Endodermal cell (in vitro differentiated cells): Measurements from ENCODE around the gene TUT7. TPM values are rescaled to one million over a fixed set of nuclear protein-coding genes. Genes with fewer than 3 reads are reported as not detected.
A peak's percentile ranks its signal among the peaks of the same experiment; 100 is the strongest.

Experiments
- DNase-seq: peaks from one replicate; pipeline ENCODE4 v3.0.0-alpha.2; 2017
- H3K27ac ChIP-seq: 2 replicates; pipeline ENCODE4 v1.5.1; 2013; ENCODE audit warnings: mild to moderate bottlenecking, low read depth, low read length, moderate library complexity
- H3K27me3 ChIP-seq: 2 replicates; pipeline ENCODE4 v1.6.1; 2013; ENCODE audit warnings: mild to moderate bottlenecking, low read length, moderate library complexity; ENCODE audit not compliant: insufficient read depth, control insufficient read depth, poor library complexity, severe bottlenecking
- H3K36me3 ChIP-seq: 2 replicates; pipeline ENCODE4 v1.7.0; 2013; ENCODE audit warnings: mild to moderate bottlenecking, low read length, moderate library complexity; ENCODE audit not compliant: control insufficient read depth, insufficient read depth
- H3K4me1 ChIP-seq: one replicate; pipeline ENCODE4 v1.7.0; 2013; ENCODE audit warnings: low read length; ENCODE audit not compliant: control insufficient read depth, insufficient read depth
- H3K4me3 ChIP-seq: 2 replicates; pipeline ENCODE4 v1.5.1; 2013; ENCODE audit warnings: mild to moderate bottlenecking, low read length, moderate library complexity
- H3K9ac ChIP-seq: 2 replicates; pipeline ENCODE4 v1.6.1; 2013; ENCODE audit warnings: mild to moderate bottlenecking, low read length, moderate library complexity; ENCODE audit not compliant: poor library complexity, severe bottlenecking; ENCODE audit errors: extremely low read depth
- H3K9me3 ChIP-seq: 2 replicates; pipeline ENCODE4 v1.6.1; 2013; ENCODE audit warnings: mild to moderate bottlenecking, low read length, moderate library complexity; ENCODE audit not compliant: control insufficient read depth
- H3K27ac Mint-ChIP-seq: 2 replicates; pipeline ENCODE4 v1.8.0; 2020; ENCODE audit warnings: mixed read lengths
- H3K27me3 Mint-ChIP-seq: 2 replicates; pipeline ENCODE4 v1.8.0; 2021; ENCODE audit warnings: mild to moderate bottlenecking, mixed read lengths; ENCODE audit not compliant: insufficient read depth
- H3K36me3 Mint-ChIP-seq: 2 replicates; pipeline ENCODE4 v1.8.0; 2020; ENCODE audit warnings: low read depth, mixed read lengths
- H3K4me1 Mint-ChIP-seq: 2 replicates; pipeline ENCODE4 v1.8.0; 2020; ENCODE audit warnings: mixed read lengths
- H3K4me3 Mint-ChIP-seq: 2 replicates; pipeline ENCODE4 v1.8.0; 2020; ENCODE audit warnings: mild to moderate bottlenecking, moderate library complexity, mixed read lengths
- H3K9me3 Mint-ChIP-seq: 2 replicates; pipeline ENCODE4 v1.8.0; 2020; ENCODE audit warnings: mild to moderate bottlenecking, mixed read lengths
- WGBS, 2 experiments: methylation state at CpG; one replicate each; pipeline versions ENCODE4 v1.1.5 to v1.1.7; 2013; ENCODE audit warnings: missing lambda C conversion rate in 2 of 2, mixed read lengths in 1 of 2; ENCODE audit not compliant: insufficient coverage in 1 of 2, insufficient read length in 1 of 2; 5-methylcytosine and 5-hydroxymethylcytosine counted together
- total RNA-seq, 2 donors: library from RNA; stranded (reverse); fragmentation: NEBNext Ultra II Directional in 1 of 2; extraction: Animal tissue kit (Norgen Biotek cat#: 25700) in 1 of 2; gene quantifications; 2 replicates in 1 of 2; 3 replicates in 1 of 2; pipeline ENCODE4 v1.2.1, GENCODE V29; 2021
- TF ChIP-seq, protein P1 (sequence below): fragments of 200-600 bp; sonication (generic); conservative IDR thresholded peaks from 2 replicates; pipeline ENCODE4 v1.5.0; 2021; ENCODE audit warnings: antibody characterized with exemption, mild to moderate bottlenecking

Gene TUT7
- total RNA-seq, 2 donors from 2014 or later: 25.8 to 38.3 TPM

DNA sequence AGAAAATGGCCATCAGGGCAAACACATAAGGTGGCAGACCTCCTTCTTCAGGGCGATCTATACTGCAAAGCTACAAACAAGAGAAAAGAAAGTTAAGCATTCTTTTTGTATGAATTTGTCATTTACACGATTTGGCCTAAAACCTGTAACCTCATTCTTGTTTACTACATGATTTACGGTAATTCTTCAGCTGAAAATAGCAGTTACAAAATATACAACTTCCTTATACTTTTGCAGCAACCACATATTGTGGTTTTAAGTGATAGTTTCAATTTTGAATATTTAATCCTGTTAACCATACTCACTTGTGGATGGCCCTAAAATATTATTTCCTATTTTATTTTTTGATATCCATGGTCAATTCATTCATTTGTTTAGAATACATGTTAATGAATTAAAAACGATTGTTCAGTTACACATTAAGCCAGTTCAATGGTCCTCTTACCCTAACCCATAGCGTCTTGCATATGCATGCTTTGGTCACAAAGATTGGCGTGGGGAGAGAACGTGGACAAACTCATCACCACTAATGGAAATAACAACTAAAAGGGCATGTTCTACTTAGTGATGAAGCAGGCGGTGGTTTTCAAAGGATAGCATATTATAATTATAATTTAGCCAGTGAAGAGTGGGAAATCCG, 16.6 kb downstream of the TUT7 start:
- Histone ChIP-seq H3K4me3 (no peak overlapping the region), H3K9ac (no peak overlapping the region), H3K36me3 (peaks cover 97% of the 10 kb centered on the region), H3K9me3 (peaks cover 2% of the 10 kb centered on the region), H3K27me3 (no peaks in the 10 kb centered on the region), H3K4me1 (no peaks in the 10 kb centered on the region), H3K27ac (no peak overlapping the region)
- no peaks in the 10 kb centered on the region for H3K4me1 Mint-ChIP-seq
- peaks cover 90% of the 10 kb centered on the region for H3K36me3 Mint-ChIP-seq
- no peak overlapping the region for H3K4me3 Mint-ChIP-seq
- TF ChIP-seq, protein P1, sequence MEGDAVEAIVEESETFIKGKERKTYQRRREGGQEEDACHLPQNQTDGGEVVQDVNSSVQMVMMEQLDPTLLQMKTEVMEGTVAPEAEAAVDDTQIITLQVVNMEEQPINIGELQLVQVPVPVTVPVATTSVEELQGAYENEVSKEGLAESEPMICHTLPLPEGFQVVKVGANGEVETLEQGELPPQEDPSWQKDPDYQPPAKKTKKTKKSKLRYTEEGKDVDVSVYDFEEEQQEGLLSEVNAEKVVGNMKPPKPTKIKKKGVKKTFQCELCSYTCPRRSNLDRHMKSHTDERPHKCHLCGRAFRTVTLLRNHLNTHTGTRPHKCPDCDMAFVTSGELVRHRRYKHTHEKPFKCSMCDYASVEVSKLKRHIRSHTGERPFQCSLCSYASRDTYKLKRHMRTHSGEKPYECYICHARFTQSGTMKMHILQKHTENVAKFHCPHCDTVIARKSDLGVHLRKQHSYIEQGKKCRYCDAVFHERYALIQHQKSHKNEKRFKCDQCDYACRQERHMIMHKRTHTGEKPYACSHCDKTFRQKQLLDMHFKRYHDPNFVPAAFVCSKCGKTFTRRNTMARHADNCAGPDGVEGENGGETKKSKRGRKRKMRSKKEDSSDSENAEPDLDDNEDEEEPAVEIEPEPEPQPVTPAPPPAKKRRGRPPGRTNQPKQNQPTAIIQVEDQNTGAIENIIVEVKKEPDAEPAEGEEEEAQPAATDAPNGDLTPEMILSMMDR: no peak
- no peak overlapping the region for H3K27ac Mint-ChIP-seq
- peaks cover 2% of the 10 kb centered on the region for H3K9me3 Mint-ChIP-seq
- no peaks in the 10 kb centered on the region for H3K27me3 Mint-ChIP-seq
- WGBS, 2 experiments: 95 to 100% methylated on average over 3 to 9 of the region's 9 CpGs
- DNase-seq: no peak

GRCh38 chr9:86336058-86336457, 18.2 kb downstream of the TUT7 start:
- Histone ChIP-seq H3K36me3 (peaks cover 90% of the 10 kb centered on the region), H3K27me3 (no peaks in the 10 kb centered on the region), H3K27ac (no peak overlapping the region), H3K4me1 (no peaks in the 10 kb centered on the region), H3K9me3 (peaks cover 4% of the 10 kb centered on the region), H3K9ac (no peak overlapping the region), H3K4me3 (no peak overlapping the region)
- WGBS, 2 experiments: 88% methylated on average over 1 of the region's 1 CpG; no CpG with 5 or more reads in 1 of the 2 experiments
- H3K27ac Mint-ChIP-seq: no peak overlapping the region
- no peaks in the 10 kb centered on the region for H3K4me1 Mint-ChIP-seq
- DNase-seq: no peak
- H3K4me3 Mint-ChIP-seq: no peak overlapping the region
- peaks cover 90% of the 10 kb centered on the region for H3K36me3 Mint-ChIP-seq
- peaks cover 7% of the 10 kb centered on the region for H3K9me3 Mint-ChIP-seq
- TF ChIP-seq, protein P1: no peak
- H3K27me3 Mint-ChIP-seq: no peaks in the 10 kb centered on the region

GRCh38 chr9:86333651-86334050, 20.6 kb downstream of the TUT7 start:
- 89% methylated on average over 2 of the region's 2 CpGs; no CpG with 5 or more reads in 1 of the 2 experiments for WGBS, 2 experiments
- no peaks in the 10 kb centered on the region for H3K27me3 Mint-ChIP-seq
- H3K27ac ChIP-seq: no peak overlapping the region

More at GRCh38 chr9:86333651-86334050, 20.6 kb downstream of the TUT7 start:
- H3K4me3 Mint-ChIP-seq: no peak overlapping the region
- H3K9me3 Mint-ChIP-seq: peaks cover 7% of the 10 kb centered on the region
- Histone ChIP-seq H3K36me3 (peaks cover 72% of the 10 kb centered on the region), H3K4me3 (no peak overlapping the region), H3K9ac (no peak overlapping the region), H3K9me3 (peaks cover 4% of the 10 kb centered on the region), H3K4me1 (no peaks in the 10 kb centered on the region), H3K27me3 (no peaks in the 10 kb centered on the region)
- H3K27ac Mint-ChIP-seq: peak overlapping the region; percentile 84
- no peak for DNase-seq
- peaks cover 81% of the 10 kb centered on the region for H3K36me3 Mint-ChIP-seq
- TF ChIP-seq, protein P1: no peak
- H3K4me1 Mint-ChIP-seq: no peaks in the 10 kb centered on the region
